Activated CD4-positive, alpha-beta T cell treated with anti-CD3 and anti-CD28 coated beads, Interleukin-2, amount 50 U/mL, for 4 hours (primary cell): ENCODE data around the gene CTXN1.
"Not testable (repeated sequence)": the region's sequence is repeated elsewhere in the genome, so short reads cannot be mapped to it uniquely, and the experiment has no call there.

ENCODE experiments used
- DNase-seq, 2 experiments: peaks; one replicate each; pipeline ENCODE4 v3.0.0-alpha.2; 2020

CTXN1 gene

DNA sequence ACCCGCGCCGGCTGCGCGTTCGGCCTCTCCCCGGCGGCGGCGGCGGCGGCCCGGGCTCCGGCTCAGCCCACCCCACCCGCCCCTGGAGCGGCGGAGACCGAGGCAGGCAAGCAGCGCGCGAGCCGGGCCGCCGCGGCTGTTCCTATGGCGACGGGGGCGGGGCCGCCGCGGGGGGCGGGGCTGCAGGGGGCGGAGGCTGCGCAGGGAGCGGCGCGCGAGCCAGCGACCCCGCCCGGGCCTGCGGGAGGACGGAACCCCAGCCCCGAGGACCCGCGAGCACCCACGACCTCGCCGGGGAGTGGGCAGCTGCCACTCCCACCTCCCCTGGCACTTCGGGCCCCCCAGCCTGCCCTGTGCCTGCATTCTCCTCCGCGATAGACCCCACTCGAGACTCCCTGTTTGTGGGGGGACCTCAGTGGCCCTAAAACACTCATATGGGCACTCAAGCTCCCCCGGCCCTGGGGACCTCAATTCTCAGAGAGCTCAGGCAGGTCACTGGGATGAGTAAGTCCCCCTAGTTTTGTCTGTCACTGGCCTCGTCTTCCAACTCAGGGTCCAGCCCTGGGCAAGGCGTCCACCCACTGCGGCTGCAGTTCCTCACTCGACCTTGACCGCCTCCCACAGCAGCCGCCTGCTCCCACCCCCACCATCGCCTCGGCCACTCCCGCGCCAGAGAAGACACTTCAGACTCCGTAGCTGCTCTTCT lies at the start of gene CTXN1:
Gene CTXN1, minus strand, starts transcription at position 115 of the 706 bp plus-strand sequence. CDS start 597 bp downstream, outside the sequence.
- DNase-seq, result peak; percentile 72 to 75

GRCh38 chr19:7975037-7975436 lies 49.1 kb upstream of the CTXN1 start:
- no peak for DNase-seq

DNA sequence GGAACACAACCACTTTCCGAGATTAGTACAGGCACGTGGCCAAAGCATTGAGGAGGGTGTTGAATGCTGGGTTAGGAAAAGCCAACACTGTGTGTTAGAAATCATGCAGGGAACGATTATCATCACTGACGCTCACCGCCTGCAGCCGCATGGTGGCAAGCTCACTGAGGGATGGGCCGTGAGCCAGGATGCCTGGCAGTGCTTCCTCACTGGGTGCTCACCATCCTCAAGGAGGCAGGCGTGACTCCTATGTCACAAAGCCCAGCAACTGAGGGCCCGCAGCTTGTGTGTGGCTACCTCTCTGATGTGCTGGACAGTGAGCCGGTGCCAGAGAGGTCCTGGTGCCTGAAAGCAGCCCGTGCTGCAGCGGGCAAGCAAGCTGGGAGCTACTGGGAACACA lies 47.9 kb upstream of the CTXN1 start:
- no peak for DNase-seq

- no peak for DNase-seq
These were observed 45.9 kb upstream of the CTXN1 start for GRCh38 chr19:7971553-7972520.

DNA sequence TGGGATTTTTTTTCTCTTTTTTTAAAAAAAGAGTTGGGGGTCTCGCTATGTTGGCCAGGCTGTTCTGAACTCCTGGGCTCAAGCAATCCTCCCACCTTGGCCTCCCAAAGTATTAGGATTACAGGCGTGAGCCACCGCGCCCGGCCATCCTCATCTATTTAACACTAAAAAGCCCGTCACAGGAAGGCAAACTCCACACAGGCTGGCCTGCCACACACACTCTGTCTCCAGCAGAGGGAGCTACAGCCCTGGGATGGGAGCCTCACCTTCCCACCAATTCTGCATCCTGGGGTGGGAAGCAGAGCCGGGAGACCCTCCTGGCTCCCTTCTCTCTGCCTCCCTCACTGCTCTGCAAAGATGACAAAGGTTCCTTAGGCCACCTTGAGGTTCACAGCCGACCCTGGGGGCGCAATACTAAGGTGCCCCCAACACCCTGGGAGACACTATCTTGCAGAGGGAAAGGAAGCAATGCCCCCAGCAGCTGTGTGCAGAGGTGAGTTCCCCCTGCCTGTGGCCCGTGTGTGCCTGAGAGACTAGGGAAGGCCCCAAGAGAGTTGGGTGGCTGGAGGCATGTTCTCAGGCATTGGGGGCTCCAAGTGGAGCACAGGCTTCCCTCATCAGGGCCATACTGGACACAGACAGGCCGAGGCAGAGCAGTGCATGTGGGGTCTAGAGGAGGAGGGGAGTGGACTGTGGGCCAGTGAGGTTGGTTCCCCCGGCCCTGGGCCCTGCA lies 44.9 kb upstream of the CTXN1 start:
- no peak for DNase-seq

- DNase-seq, result no peak
These were observed 43.6 kb upstream of the CTXN1 start for GRCh38 chr19:7969555-7969939.

- no peak for DNase-seq
These were observed 43.0 kb upstream of the CTXN1 start for GRCh38 chr19:7968796-7969554.

GRCh38 chr19:7968008-7968795 lies 42.3 kb upstream of the CTXN1 start:
- no peak for DNase-seq

DNA sequence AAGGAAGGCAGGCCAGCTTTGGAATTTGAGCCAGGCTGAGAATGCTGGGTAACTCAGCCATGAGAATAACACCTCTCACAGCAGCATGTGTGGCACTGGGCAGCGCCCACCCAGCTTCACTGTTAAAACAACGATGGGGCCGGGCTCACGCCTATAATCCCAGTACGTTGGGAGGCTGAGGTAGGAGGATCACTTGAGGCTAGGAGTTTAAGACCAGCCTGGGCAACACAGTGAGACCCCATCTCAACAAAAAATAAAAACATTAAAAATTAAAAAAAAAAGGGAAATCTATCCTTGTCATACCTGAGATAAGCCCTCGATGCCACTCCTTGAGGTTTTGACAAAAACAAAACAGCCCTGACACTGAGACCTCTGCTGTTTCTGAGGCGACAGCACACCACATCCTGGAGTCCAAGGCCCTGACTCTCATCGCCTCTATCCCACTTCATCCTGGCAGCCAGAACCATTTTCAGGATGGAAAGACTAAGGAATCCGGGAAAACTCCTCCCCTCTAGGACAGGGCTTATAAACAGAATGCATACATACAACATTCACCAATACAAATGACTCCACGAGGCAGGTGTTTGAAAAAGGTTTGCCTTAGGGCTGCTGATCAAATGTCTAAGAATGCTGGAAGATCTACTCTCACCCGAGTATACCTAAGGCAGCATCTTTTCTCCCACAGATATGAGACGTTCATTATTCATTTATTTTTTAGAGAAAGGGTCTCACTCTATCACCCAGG lies 40.2 kb upstream of the CTXN1 start:
- DNase-seq, result no peak

GRCh38 chr19:7965259-7965841 lies 39.4 kb upstream of the CTXN1 start:
- DNase-seq, result no peak

DNA sequence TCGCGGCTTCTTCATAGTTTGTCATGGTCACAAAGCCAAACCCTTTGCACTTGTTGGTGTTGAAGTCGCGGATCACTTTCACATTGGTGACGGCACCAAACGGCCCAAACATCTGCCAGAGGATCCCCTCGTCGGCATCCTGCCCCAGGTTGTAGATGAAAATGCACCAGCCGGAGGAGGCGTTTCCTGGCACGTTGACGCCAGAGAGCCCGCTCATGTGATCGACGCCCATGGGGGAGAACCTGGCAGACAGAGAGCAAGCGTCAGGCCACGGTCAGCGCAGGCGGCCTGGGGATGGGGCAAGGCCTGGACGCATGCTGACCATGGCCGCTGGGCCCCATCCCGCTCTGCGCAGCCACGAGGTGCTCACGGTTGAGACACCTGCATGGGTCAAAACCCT lies 37.6 kb upstream of the CTXN1 start:
- no peak for DNase-seq

GRCh38 chr19:7962644-7963268 lies 36.8 kb upstream of the CTXN1 start:
- DNase-seq, result no peak

DNA sequence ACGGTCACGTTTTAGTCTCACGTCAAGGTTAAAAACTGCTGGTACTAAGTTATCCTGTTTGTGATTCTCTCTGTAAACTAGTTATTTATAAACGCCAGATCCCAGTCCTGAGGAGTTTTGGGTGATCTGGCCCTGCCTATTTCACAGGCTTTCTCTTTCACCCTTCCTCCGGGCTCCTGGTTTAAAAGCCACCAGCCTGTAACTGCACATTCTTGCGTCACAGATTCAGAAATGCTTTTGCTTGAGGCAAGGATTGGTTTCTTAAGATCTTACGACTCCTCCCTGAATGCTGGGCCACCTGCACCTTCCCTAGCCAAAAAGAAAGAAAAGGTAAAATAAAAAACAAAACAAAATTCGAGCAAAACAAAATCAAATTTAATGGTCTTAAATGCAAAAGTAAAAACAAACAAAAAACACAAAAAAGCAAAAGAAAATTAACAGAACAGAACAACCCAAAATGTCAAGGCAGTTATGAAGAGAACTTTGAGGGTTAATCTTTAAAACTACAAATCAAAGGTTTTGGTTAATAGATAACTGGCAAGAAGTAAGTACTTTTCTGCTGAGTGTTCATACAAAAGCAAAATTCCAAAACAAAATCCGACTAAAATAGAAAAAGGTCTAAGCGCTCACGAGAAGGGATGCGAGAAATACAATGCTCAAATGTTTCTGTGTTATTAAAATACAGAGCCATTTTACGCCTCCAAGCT lies 36.1 kb upstream of the CTXN1 start:
- DNase-seq, result no peak

DNA sequence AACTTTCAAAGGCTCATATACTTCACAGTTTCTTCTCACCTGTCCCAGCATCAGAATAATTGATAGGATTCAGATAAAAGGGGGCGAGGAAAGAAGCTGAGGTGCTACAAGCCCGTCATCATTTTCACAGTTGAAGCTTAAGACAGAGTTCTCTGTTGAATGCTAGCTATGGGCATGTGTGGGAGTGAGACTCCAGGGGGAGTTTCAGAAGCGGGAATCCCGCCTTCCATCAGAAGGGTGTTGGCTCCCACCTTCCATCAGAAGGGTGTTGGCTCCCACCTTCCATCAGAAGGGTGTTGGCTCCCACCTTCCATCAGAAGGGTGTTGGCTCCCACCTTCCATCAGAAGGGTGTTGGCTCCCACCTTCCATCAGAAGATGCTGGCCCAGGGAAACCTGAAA lies 35.1 kb upstream of the CTXN1 start:
- DNase-seq, result not testable (repeated sequence)

- DNase-seq, result no peak
These were observed 33.3 kb upstream of the CTXN1 start for GRCh38 chr19:7959211-7959610.

DNA sequence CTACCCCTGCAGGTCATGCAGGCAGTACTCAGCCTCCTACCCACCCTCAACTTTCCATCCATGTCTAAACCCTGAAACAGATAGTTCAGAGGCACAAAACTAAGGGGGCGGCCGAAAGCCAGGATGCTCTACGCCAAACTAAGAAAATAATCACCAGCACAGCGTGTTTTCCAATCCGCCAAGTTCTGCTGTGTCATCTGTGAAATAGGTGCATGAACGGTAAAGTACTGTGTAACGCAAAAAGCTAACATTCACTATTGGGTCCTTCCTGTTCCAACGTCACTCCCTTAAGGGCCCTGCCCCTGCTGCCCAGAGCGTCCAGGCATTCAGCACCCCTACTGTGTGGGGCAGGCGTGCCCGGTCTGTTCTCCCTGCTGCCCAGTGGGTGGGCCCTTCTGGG lies 29.8 kb upstream of the CTXN1 start:
- DNase-seq, result no peak

DNA sequence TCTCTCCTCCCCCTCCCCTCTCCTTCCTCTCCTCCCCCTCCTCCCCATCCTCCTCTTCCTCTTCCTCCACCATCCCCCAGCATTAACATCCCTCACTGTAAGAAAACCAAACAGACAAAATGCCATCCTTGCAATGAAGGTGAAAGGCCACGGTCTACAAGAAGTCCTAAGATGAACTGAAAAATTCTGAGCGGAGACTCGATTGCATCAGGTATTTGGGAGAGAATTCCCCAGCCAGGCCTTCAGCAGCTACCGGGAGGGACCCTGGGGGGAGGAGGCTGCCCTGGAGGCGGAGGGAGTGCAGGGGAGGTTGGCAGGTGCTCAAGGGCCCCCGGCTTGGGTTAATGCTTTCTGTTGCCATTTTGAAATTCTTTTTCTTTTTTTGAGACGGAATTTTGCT lies 27.6 kb upstream of the CTXN1 start:
- DNase-seq, result no peak

GRCh38 chr19:7953060-7953459 lies 27.1 kb upstream of the CTXN1 start:
- no peak for DNase-seq

DNA sequence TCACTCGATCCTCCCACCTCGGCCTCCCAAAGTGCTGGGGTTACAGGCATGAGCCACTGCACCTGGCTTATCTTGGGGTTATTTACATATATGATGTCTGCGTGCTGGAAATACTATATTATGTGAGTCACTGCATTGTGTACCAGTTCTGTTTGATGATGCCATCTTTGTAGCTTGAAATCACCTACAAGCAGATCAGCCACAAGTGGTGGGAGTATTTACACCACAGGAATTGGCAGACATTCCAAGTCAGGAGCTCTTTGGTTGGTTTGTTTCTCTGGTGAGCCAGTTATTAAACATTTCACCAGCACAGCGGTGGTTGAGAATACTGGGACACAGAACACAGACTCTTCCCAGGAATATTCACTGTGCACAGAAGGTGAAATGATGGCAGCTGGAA lies 22.0 kb upstream of the CTXN1 start:
- DNase-seq, result no peak
